GM12892 (cell line): ENCODE data around the gene PIGU.

Experiments used
- POLR2A ChIP-seq: IDR thresholded peaks from 2 replicates; pipeline ENCODE4 v1.6.1; 2011; ENCODE audit warnings: low read depth, low read length, control low read depth
- POLR2AphosphoS5 ChIP-seq: IDR thresholded peaks from 2 replicates; pipeline ENCODE4 v1.6.1; 2011; ENCODE audit warnings: low read depth, low read length, control low read depth
- TAF1 ChIP-seq: IDR thresholded peaks from 2 replicates; pipeline ENCODE4 v1.6.1; 2011; ENCODE audit warnings: low read depth, mild to moderate bottlenecking, control low read depth, low read length, borderline replicate concordance

GRCh38 chr20:34709044-34709830 lies 32.3 kb upstream of the PIGU start:
- peak; percentile 22; the same call in 1 of the 2 replicates for TF ChIP-seq POLR2A
- TF ChIP-seq POLR2AphosphoS5 = no peak
- TF ChIP-seq TAF1 = no peak
